ENCODE measurements around the gene KCTD17.

DNA sequence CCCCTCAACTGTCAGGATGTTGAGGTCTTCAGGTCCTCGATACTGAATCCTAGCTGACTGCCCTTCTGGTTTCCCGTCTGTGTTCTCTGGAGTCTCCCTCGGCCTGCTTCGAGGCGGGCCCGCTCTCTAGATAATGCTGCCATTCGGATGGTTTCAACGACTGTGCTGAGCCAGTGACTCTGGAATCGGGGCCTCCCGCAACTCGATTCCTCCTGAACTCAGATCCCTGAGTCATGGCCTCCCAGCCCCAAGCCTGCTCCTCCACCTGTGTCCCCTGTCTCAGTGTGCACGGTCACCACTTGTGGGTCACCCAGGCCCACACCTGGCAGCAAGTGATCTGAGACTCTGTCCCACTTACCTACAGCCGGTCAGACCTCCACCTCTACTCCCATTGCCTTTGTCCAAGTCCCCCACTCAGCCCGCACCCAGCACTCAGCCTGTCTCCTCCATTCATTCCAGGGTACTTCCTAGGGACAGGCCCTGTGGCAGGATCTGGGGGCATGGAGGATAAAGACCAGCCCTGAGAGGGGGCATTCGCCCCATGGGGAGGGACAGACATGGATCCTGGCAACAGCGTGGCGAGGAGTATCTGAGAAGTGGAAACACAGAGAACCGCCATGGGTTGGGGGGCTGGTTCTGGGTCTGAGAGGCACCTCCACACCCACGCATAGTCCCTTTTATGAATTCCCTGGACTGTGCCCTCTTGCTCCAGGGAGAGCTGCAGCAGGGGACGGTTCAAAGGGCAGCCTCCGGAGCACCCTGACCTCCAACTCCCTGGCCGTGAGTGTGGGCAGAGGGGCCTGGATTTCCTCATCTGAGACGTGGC lies 17.7 kb upstream of the KCTD17 start:
- TF ChIP-seq EZH2 (IDR thresholded peaks at IDR 0.05) = no peak
- TF ChIP-seq, protein P1, sequence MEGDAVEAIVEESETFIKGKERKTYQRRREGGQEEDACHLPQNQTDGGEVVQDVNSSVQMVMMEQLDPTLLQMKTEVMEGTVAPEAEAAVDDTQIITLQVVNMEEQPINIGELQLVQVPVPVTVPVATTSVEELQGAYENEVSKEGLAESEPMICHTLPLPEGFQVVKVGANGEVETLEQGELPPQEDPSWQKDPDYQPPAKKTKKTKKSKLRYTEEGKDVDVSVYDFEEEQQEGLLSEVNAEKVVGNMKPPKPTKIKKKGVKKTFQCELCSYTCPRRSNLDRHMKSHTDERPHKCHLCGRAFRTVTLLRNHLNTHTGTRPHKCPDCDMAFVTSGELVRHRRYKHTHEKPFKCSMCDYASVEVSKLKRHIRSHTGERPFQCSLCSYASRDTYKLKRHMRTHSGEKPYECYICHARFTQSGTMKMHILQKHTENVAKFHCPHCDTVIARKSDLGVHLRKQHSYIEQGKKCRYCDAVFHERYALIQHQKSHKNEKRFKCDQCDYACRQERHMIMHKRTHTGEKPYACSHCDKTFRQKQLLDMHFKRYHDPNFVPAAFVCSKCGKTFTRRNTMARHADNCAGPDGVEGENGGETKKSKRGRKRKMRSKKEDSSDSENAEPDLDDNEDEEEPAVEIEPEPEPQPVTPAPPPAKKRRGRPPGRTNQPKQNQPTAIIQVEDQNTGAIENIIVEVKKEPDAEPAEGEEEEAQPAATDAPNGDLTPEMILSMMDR (IDR thresholded peaks at IDR 0.05) = no peak
- TF ChIP-seq EZH2phosphoT487 (IDR thresholded peaks at IDR 0.05) = no peak
